GM03348 (cell line): ENCODE results near the gene PGF.
"Not testable (repeated sequence)": the region's sequence is repeated elsewhere in the genome, so short reads cannot be mapped to it uniquely, and the experiment has no call there.

Experiments used
- DNase-seq: peaks from one replicate; pipeline ENCODE4 v3.0.0; 2012; ENCODE audit warnings: low spot score

PGF gene

GRCh38 chr14:74955229-74956026, at the start of gene PGF:
PGF (minus strand) TSS chr14:74955597; CDS start chr14:74955242, 355 bp downstream.
- DNase-seq = peak; percentile 89

GRCh38 chr14:75003250-75004027, 48.0 kb upstream of the PGF start:
- DNase-seq = no peak

GRCh38 chr14:75002392-75003249, 47.2 kb upstream of the PGF start, which contains the start of gene EIF2B2:
EIF2B2 (plus strand) TSS chr14:75002921; CDS start chr14:75002991, 70 bp downstream.
- peak; percentile 99 for DNase-seq

- no peak for DNase-seq
Measured at GRCh38 chr14:75001899-75002298, 46.5 kb upstream of the PGF start.

- DNase-seq = no peak
Measured at GRCh38 chr14:75001261-75001660, 45.9 kb upstream of the PGF start.

- DNase-seq = not testable (repeated sequence)
Measured at GRCh38 chr14:74995781-74996180, 40.4 kb upstream of the PGF start.

GRCh38 chr14:74994182-74994581, 38.8 kb upstream of the PGF start:
- not testable (repeated sequence) for DNase-seq

GRCh38 chr14:74988993-74989392, 33.6 kb upstream of the PGF start:
- DNase-seq = no peak

GRCh38 chr14:74988131-74988530, 32.7 kb upstream of the PGF start:
- DNase-seq = no peak

GRCh38 chr14:74985806-74986205, 30.4 kb upstream of the PGF start:
- no peak for DNase-seq

GRCh38 chr14:74985028-74985310, 29.6 kb upstream of the PGF start:
- DNase-seq = no peak

GRCh38 chr14:74984236-74985027, 29.0 kb upstream of the PGF start:
- no peak for DNase-seq

GRCh38 chr14:74983343-74983742, 27.9 kb upstream of the PGF start:
- DNase-seq = no peak

GRCh38 chr14:74982661-74983060, 27.3 kb upstream of the PGF start:
- no peak for DNase-seq

GRCh38 chr14:74981833-74982232, 26.4 kb upstream of the PGF start:
- DNase-seq = no peak

- no peak for DNase-seq
Measured at GRCh38 chr14:74981462-74981782, 26.0 kb upstream of the PGF start.

- no peak for DNase-seq
Measured at GRCh38 chr14:74980731-74981461, 25.5 kb upstream of the PGF start.

- DNase-seq = no peak
Measured at GRCh38 chr14:74980398-74980730, 25.0 kb upstream of the PGF start.

GRCh38 chr14:74979442-74980397, 24.3 kb upstream of the PGF start:
- no peak for DNase-seq

- no peak for DNase-seq
Measured at GRCh38 chr14:74979029-74979428, 23.6 kb upstream of the PGF start.
